ENCODE results near the gene XYLB. TPM values are rescaled to one million over a fixed set of nuclear protein-coding genes. Genes with fewer than 3 reads are reported as not detected.

XYLB gene
- total and polyA plus RNA-seq, 2 of the 13 experiments (the other 11 are each of a cell fraction or from before 2014, with no cell fraction given) = 25.9 to 30.0 TPM

- TF ChIP-seq AHDC1 (CRISPR knock-in tag; IDR thresholded peaks at IDR 0.05; ENCODE audit: borderline replicate concordance) = no peak
- peak; percentile 3; the same call in 1 of the 2 replicates for TF ChIP-seq UBTF (CRISPR knock-in tag; IDR thresholded peaks at IDR 0.05)
- TF ChIP-seq SRY (CRISPR knock-in tag; IDR thresholded peaks at IDR 0.05) = peak; percentile 42; the same call in 1 of the 2 replicates
- TF ChIP-seq TFDP1 (CRISPR knock-in tag; IDR thresholded peaks at IDR 0.05; ENCODE audit: borderline replicate concordance) = peak; percentile 40; the same call in 1 of the 2 replicates
- peak; percentile 6 to 34; a peak in 3 of 4 replicates for TF ChIP-seq POLR2A (IDR thresholded peaks at IDR 0.05; ENCODE audit: insufficient read depth in 1 of 2, low read depth in 2 of 2, low read length in 2 of 2)
- TF ChIP-seq PRMT3 (CRISPR knock-in tag; IDR thresholded peaks at IDR 0.05; ENCODE audit: borderline replicate concordance, low read depth) = 0 out of 2 replicates have a peak, but pooled peaks have one; percentile 74
- peak; percentile 19; the same call in 1 of the 2 replicates for TF ChIP-seq FOXK1 (CRISPR knock-in tag; IDR thresholded peaks at IDR 0.05; ENCODE audit: borderline replicate concordance, low read depth)
- TF ChIP-seq ZNF891 (CRISPR knock-in tag; IDR thresholded peaks at IDR 0.05) = 0 out of 2 replicates have a peak, but pooled peaks have one; percentile 5
- no peak for TF ChIP-seq ARNT (IDR thresholded peaks at IDR 0.05)
- TF ChIP-seq RARA (CRISPR knock-in tag; IDR thresholded peaks at IDR 0.05) = no peak
- TF ChIP-seq ZFY (CRISPR knock-in tag; IDR thresholded peaks at IDR 0.05) = peak; percentile 65
- no peak for TF ChIP-seq NFE2 (CRISPR knock-in tag; IDR thresholded peaks at IDR 0.05)
- peak; percentile 66 for TF ChIP-seq ZNF563 (CRISPR knock-in tag; IDR thresholded peaks at IDR 0.05)
- no peak for TF ChIP-seq ZBTB34 (CRISPR knock-in tag; IDR thresholded peaks at IDR 0.05)
- 0 out of 2 replicates have a peak, but pooled peaks have one; percentile 16 for TF ChIP-seq PHF8 (CRISPR knock-in tag; IDR thresholded peaks at IDR 0.05)
- peak; percentile 62 for TF ChIP-seq FOXP4 (CRISPR knock-in tag; IDR thresholded peaks at IDR 0.05)
These were observed 107.7 kb downstream of the XYLB start (continued) for GRCh38 chr3:38454178-38454883.

All from HepG2 (cell line).